Lung (tissue), 12 donors: Measurements from ENCODE around the gene PNPO. TPM values are rescaled to one million over a fixed set of nuclear protein-coding genes. Genes with fewer than 3 reads are reported as not detected.

Source experiments
- ATAC-seq: fragments of 200-7000 bp; cut with Tn5 transposase; one replicate; pipeline ENCODE4 v1.9.1; 2020; ENCODE audit warnings: moderate number of reproducible peaks; ENCODE audit not compliant: insufficient read depth, low FRiP score
- DNase-seq, 3 donors: peaks; one replicate each; pipeline ENCODE4 v3.0.0-alpha.2; 2013 to 2017
- H3K27ac ChIP-seq, 2 donors: one replicate each; pipeline ENCODE4 v1.5.1; 2013; ENCODE audit warnings: mild to moderate bottlenecking in 2 of 2, moderate library complexity in 2 of 2, control low read depth in 1 of 2, inconsistent platforms in 1 of 2, low read depth in 1 of 2, low read length in 1 of 2
- H3K27me3 ChIP-seq, 3 donors: one replicate each; pipeline ENCODE4 v1.5.1; 2013; ENCODE audit warnings: low read length in 2 of 3; ENCODE audit not compliant: control insufficient read depth in 3 of 3, insufficient read depth in 3 of 3
- H3K36me3 ChIP-seq, 4 donors: one replicate each; pipeline ENCODE4 v1.5.1; 2013; ENCODE audit warnings: low read length in 4 of 4, mild to moderate bottlenecking in 1 of 4, moderate library complexity in 1 of 4; ENCODE audit not compliant: control insufficient read depth in 4 of 4, insufficient read depth in 4 of 4
- H3K4me1 ChIP-seq, 5 donors: one replicate each; pipeline ENCODE4 v1.5.1; 2013; ENCODE audit warnings: low read length in 5 of 5, mild to moderate bottlenecking in 2 of 5, moderate library complexity in 1 of 5; ENCODE audit not compliant: control insufficient read depth in 5 of 5, insufficient read depth in 5 of 5
- H3K4me3 ChIP-seq: one replicate; pipeline ENCODE4 v1.5.1; 2013; ENCODE audit warnings: mild to moderate bottlenecking, control low read depth, moderate library complexity
- H3K9ac ChIP-seq, 2 donors: one replicate each; pipeline ENCODE4 v1.5.1; 2013; ENCODE audit warnings: low read length in 2 of 2, control low read depth in 1 of 2; ENCODE audit not compliant: insufficient read depth in 1 of 2
- H3K9me3 ChIP-seq, 4 donors: one replicate each; pipeline ENCODE4 v1.5.1; 2013; ENCODE audit warnings: low read length in 3 of 4, mild to moderate bottlenecking in 1 of 4, moderate library complexity in 1 of 4; ENCODE audit not compliant: control insufficient read depth in 4 of 4, insufficient read depth in 3 of 4
- CTCF ChIP-seq: IDR thresholded peaks from 2 replicates; pipeline ENCODE4 v1.5.1; 2012; ENCODE audit warnings: mild to moderate bottlenecking; ENCODE audit errors: control extremely low read depth, extremely low read depth
- WGBS, 2 donors: extraction: QIAGEN DNeasy Blood & Tissue Kit; methylation state at CpG; one replicate each; pipeline ENCODE4 v1.1.7; 2013; 5-methylcytosine and 5-hydroxymethylcytosine counted together
- polyA plus RNA-seq, 2 donors: library from polyadenylated mRNA; stranded (reverse); fragments of 200-250 nt; gene quantifications; one replicate each; pipeline ENCODE4 v1.2.1, GENCODE V29; 2013
- total RNA-seq, 2 donors: library from RNA; depleted of rRNA in 1 of 2; stranded (reverse); fragments of >200 nt in 1 of 2; gene quantifications; one replicate each; pipeline ENCODE4 v1.2.1, GENCODE V29; 2014 to 2021
- donor health status: control.
- donor health status: control.
- donor health status: Bipolar disorder and iron deficiency.
- donor health status: healthy.
- donor health status: DM: yes; HTN: yes; CAD: no.

Gene PNPO
- total and polyA plus RNA-seq, 4 donors = 9.3 to 43.9 (median 11.2) TPM

- Histone ChIP-seq H3K4me1 (peaks cover 0 to 5% (median 5%) of the 10 kb centered on the region in 5 donors), H3K36me3 (no peaks in the 10 kb centered on the region), H3K9ac (no peak overlapping the region), H3K4me3 (no peak overlapping the region), H3K9me3 (no peaks in the 10 kb centered on the region), H3K27ac (no peak overlapping the region), H3K27me3 (no peaks in the 10 kb centered on the region)
- 67 to 76% methylated on average over 7 of the region's 7 CpGs for WGBS, 2 donors
- no peak for DNase-seq
- TF ChIP-seq CTCF = no peak
- no peak for ATAC-seq
Measured at GRCh38 chr17:47997586-47997985, 56.2 kb downstream of the PNPO start.

- Histone ChIP-seq H3K36me3 (no peaks in the 10 kb centered on the region), H3K4me1 (peaks cover 0 to 8% (median 5%) of the 10 kb centered on the region in 5 donors), H3K9ac (no peak overlapping the region), H3K27me3 (no peaks in the 10 kb centered on the region), H3K4me3 (no peak overlapping the region), H3K9me3 (no peaks in the 10 kb centered on the region), H3K27ac (no peak overlapping the region)
- 89 to 93% methylated on average over 7 of the region's 7 CpGs for WGBS, 2 donors
- no peak for TF ChIP-seq CTCF
- DNase-seq (no peak), ATAC-seq (no peak)
Measured at GRCh38 chr17:47998044-47998443, 56.7 kb downstream of the PNPO start.

Other genes starting within 250 kb of the PNPO start
- 10 to 100 TPM in 1 of 2 donors, 1 to 10 TPM in 1; 9.0 to 12.1 TPM for gene TBKBP1, start 247.4 kb upstream of the PNPO start, total RNA-seq
- 10 to 100 TPM; 12.2 to 14.0 TPM for gene TBKBP1, start 247.4 kb upstream of the PNPO start, polyA plus RNA-seq
- 1 to 10 TPM in 1 of 2 donors, under 1 TPM in 1; 0.77 to 2.0 TPM for gene TBX21, start 208.3 kb upstream of the PNPO start, total RNA-seq
- gene TBX21, start 208.3 kb upstream of the PNPO start, polyA plus RNA-seq = under 1 TPM; 0.53 to 0.82 TPM
- 10 to 100 TPM in 1 of 2 donors, 1 to 10 TPM in 1; 9.3 to 25.3 TPM for gene OSBPL7, start 119.8 kb upstream of the PNPO start, total RNA-seq
- gene OSBPL7, start 119.8 kb upstream of the PNPO start, polyA plus RNA-seq = 10 to 100 TPM in 1 of 2 donors, 1 to 10 TPM in 1; 7.6 to 12.7 TPM
- gene MRPL10, start 110.0 kb upstream of the PNPO start, total RNA-seq = 10 to 100 TPM; 18.4 to 32.9 TPM
- gene MRPL10, start 110.0 kb upstream of the PNPO start, polyA plus RNA-seq = 10 to 100 TPM; 27.6 to 38.3 TPM
- gene LRRC46, start 109.9 kb upstream of the PNPO start, total RNA-seq = 10 to 100 TPM in 1 of 2 donors, 1 to 10 TPM in 1; 9.6 to 25.3 TPM
- gene LRRC46, start 109.9 kb upstream of the PNPO start, polyA plus RNA-seq = 10 to 100 TPM in 1 of 2 donors, 1 to 10 TPM in 1; 9.3 to 11.8 TPM
- gene SCRN2, start 100.3 kb upstream of the PNPO start, total RNA-seq = 10 to 100 TPM; 26.7 to 37.8 TPM
- gene SCRN2, start 100.3 kb upstream of the PNPO start, polyA plus RNA-seq = 10 to 100 TPM; 22.8 to 61.7 TPM
- 1 to 10 TPM; 2.5 to 4.5 TPM for gene SP6, start 90.4 kb upstream of the PNPO start, total RNA-seq
- 1 to 10 TPM; 2.3 to 4.4 TPM for gene SP6, start 90.4 kb upstream of the PNPO start, polyA plus RNA-seq
- gene SP2, start 45.3 kb upstream of the PNPO start, total RNA-seq = 10 to 100 TPM in 1 of 2 donors, 1 to 10 TPM in 1; 4.9 to 19.9 TPM
- 10 to 100 TPM in 1 of 2 donors, 1 to 10 TPM in 1; 5.8 to 16.4 TPM for gene SP2, start 45.3 kb upstream of the PNPO start, polyA plus RNA-seq
- gene PRR15L, start 16.3 kb downstream of the PNPO start, total RNA-seq = 10 to 100 TPM; 59.5 to 86.9 TPM
- 10 to 100 TPM; 64.2 to 98.5 TPM for gene PRR15L, start 16.3 kb downstream of the PNPO start, polyA plus RNA-seq
- 100 to 1,000 TPM; 129 to 167 TPM for gene CDK5RAP3, start 29.5 kb downstream of the PNPO start, total RNA-seq
- gene CDK5RAP3, start 29.5 kb downstream of the PNPO start, polyA plus RNA-seq = 100 to 1,000 TPM; 139 to 212 TPM
- 10 to 100 TPM in 1 of 2 donors, 1 to 10 TPM in 1; 6.8 to 25.5 TPM for gene COPZ2, start 96.2 kb downstream of the PNPO start, total RNA-seq
- 10 to 100 TPM in 1 of 2 donors, 1 to 10 TPM in 1; 6.2 to 16.4 TPM for gene COPZ2, start 96.2 kb downstream of the PNPO start, polyA plus RNA-seq
- gene NFE2L1, start 106.8 kb downstream of the PNPO start, total RNA-seq = 100 to 1,000 TPM in 1 of 2 donors, 10 to 100 TPM in 1; 75.7 to 135 TPM
- gene NFE2L1, start 106.8 kb downstream of the PNPO start, polyA plus RNA-seq = 10 to 100 TPM; 68.8 to 98.4 TPM
- gene CBX1, start 159.9 kb downstream of the PNPO start, total RNA-seq = 10 to 100 TPM; 28.2 to 43.2 TPM
- 10 to 100 TPM; 17.6 to 29.7 TPM for gene CBX1, start 159.9 kb downstream of the PNPO start, polyA plus RNA-seq
- gene SNX11, start 166.2 kb downstream of the PNPO start, total RNA-seq = 10 to 100 TPM; 11.4 to 24.8 TPM
- 10 to 100 TPM; 13.5 to 31.0 TPM for gene SNX11, start 166.2 kb downstream of the PNPO start, polyA plus RNA-seq